B cell (primary cell): ENCODE measurements around the gene CDHR2. TPM values are rescaled to one million over a fixed set of nuclear protein-coding genes. Genes with fewer than 3 reads are reported as not detected.

Experiments used
- ATAC-seq: fragments of 200-7000 bp; cut with Tn5 transposase; one replicate; pipeline ENCODE4 v1.10.0; 2021; ENCODE audit warnings: low read depth, mild to moderate bottlenecking, moderate number of reproducible peaks, moderate library complexity
- CTCF ChIA-PET: fragments of 350-600 bp; sonication (Branson Sonifier 250); formaldehyde crosslinking; loops from one replicate; lab custom pipeline; 2021; ENCODE audit warnings: antibody characterized with exemption, inconsistent platforms; lab: Charles Lee
- POLR2A ChIA-PET: fragments of 350-600 bp; sonication (Branson Sonifier 250); formaldehyde crosslinking; loops from one replicate; lab custom pipeline; 2021; ENCODE audit warnings: antibody characterized with exemption; lab: Charles Lee
- DNase-seq: peaks from one replicate; pipeline ENCODE4 v3.0.0; 2013
- H2AFZ ChIP-seq: 2 replicates; pipeline ENCODE4 v1.6.1; 2012; ENCODE audit warnings: mild to moderate bottlenecking, low read depth, low read length; ENCODE audit not compliant: insufficient read depth, poor library complexity, severe bottlenecking
- H3K27ac ChIP-seq, 2 donors: 1 replicate in 1 of 2; 2 replicates in 1 of 2; pipeline ENCODE4 v1.5.1; 2012 to 2013; ENCODE audit warnings: low read length in 2 of 2, mild to moderate bottlenecking in 2 of 2, moderate library complexity in 1 of 2
- H3K27me3 ChIP-seq, 4 experiments: fragments of 200-600 bp in 1 of 4; sonication (generic) in 1 of 4; replicated peaks in 1 of 4; 1 replicate in 2 of 4; 2 replicates in 2 of 4; pipeline versions ENCODE4 v1.6.1 to v1.7.0; 2013 to 2016; ENCODE audit warnings: low read length in 3 of 4, mild to moderate bottlenecking in 2 of 4, mixed read lengths in 1 of 4, moderate library complexity in 1 of 4; ENCODE audit not compliant: insufficient read depth in 4 of 4, control insufficient read depth in 3 of 4; ENCODE audit errors: control extremely low read depth in 1 of 4
- H3K36me3 ChIP-seq, 2 experiments: replicated peaks in 1 of 2; 1 replicate in 1 of 2; 2 replicates in 1 of 2; pipeline versions ENCODE4 v1.6.1 to v1.7.1; 2013; ENCODE audit warnings: low read length in 1 of 2; ENCODE audit not compliant: insufficient read depth in 2 of 2, control insufficient read depth in 1 of 2; ENCODE audit errors: control extremely low read depth in 1 of 2, extremely low read depth in 1 of 2
- H3K4me1 ChIP-seq, 2 donors: fragments of 200-600 bp in 1 of 2; sonication (generic) in 1 of 2; 1 replicate in 1 of 2; 2 replicates in 1 of 2; pipeline versions ENCODE4 v1.5.1 to v1.6.1; 2013 to 2017; ENCODE audit warnings: low read length in 2 of 2; ENCODE audit not compliant: control insufficient read depth in 2 of 2, insufficient read depth in 2 of 2
- H3K4me2 ChIP-seq: replicated peaks from 2 replicates; pipeline ENCODE3; 2012; ENCODE audit warnings: mild to moderate bottlenecking, low read depth, low read length; ENCODE audit not compliant: poor library complexity, severe bottlenecking
- H3K4me3 ChIP-seq, 5 experiments: fragments of 200-600 bp in 1 of 5; sonication (generic) in 1 of 5; 1 replicate in 3 of 5; 2 replicates in 2 of 5; pipeline versions ENCODE4 v1.5.1 to v1.7.0; 2011 to 2016; ENCODE audit warnings: low read length in 4 of 5, mild to moderate bottlenecking in 4 of 5, low read depth in 2 of 5, control low read depth in 1 of 5, moderate library complexity in 1 of 5; ENCODE audit not compliant: insufficient read depth in 1 of 5; ENCODE audit errors: control extremely low read depth in 1 of 5, extremely low read depth in 1 of 5
- H3K79me2 ChIP-seq: fragments of 200-600 bp; sonication (generic); one replicate; pipeline ENCODE4 v1.6.0; 2016; ENCODE audit warnings: low read length; ENCODE audit not compliant: control insufficient read depth, insufficient read depth
- H3K9ac ChIP-seq: fragments of 200-600 bp; sonication (generic); 2 replicates; pipeline ENCODE4 v1.6.1; 2017; ENCODE audit warnings: mild to moderate bottlenecking, low read length, moderate library complexity
- H3K9me3 ChIP-seq, 3 donors: one replicate each; pipeline versions ENCODE4 v1.6.1 to v1.7.1; 2013; ENCODE audit warnings: low read length in 2 of 3; ENCODE audit not compliant: control insufficient read depth in 2 of 3, insufficient read depth in 1 of 3; ENCODE audit errors: control extremely low read depth in 1 of 3
- H4K20me1 ChIP-seq: 2 replicates; pipeline ENCODE4 v1.6.0; 2012; ENCODE audit warnings: mild to moderate bottlenecking, low read length; ENCODE audit not compliant: insufficient read depth, control insufficient read depth, poor library complexity, severe bottlenecking
- H3K27ac Mint-ChIP-seq: one replicate; pipeline ENCODE4 v1.8.0; 2021; ENCODE audit warnings: mixed read lengths
- H3K27me3 Mint-ChIP-seq: one replicate; pipeline ENCODE4 v1.8.0; 2021; ENCODE audit warnings: mixed read lengths
- H3K4me1 Mint-ChIP-seq: one replicate; pipeline ENCODE4 v1.8.0; 2021; ENCODE audit warnings: mixed read lengths
- H3K4me3 Mint-ChIP-seq: one replicate; pipeline ENCODE4 v1.8.0; 2021; ENCODE audit warnings: mixed read lengths
- H3K9me3 Mint-ChIP-seq: one replicate; pipeline ENCODE4 v1.8.0; 2022; ENCODE audit warnings: mixed read lengths; ENCODE audit not compliant: insufficient read depth
- CTCF ChIP-seq: fragments of 200-600 bp; IDR thresholded peaks from one replicate; pipeline ENCODE4 v1.8.0; 2022; ENCODE audit warnings: antibody characterized with exemption, mild to moderate bottlenecking
- EZH2 ChIP-seq: IDR thresholded peaks from 2 replicates; pipeline ENCODE4 v1.6.1; 2012; ENCODE audit warnings: borderline replicate concordance, low read depth, mild to moderate bottlenecking, moderate library complexity, low read length; ENCODE audit not compliant: insufficient read depth, poor library complexity, severe bottlenecking
- WGBS: methylation state at CpG from one replicate; pipeline ENCODE4 v1.1.5; 2013; ENCODE audit warnings: missing lambda C conversion rate; ENCODE audit not compliant: insufficient coverage; 5-methylcytosine and 5-hydroxymethylcytosine counted together
- intact Hi-C: fragments of 100-400 bp; cut with micrococcal nuclease; formaldehyde crosslinking; loops from one replicate; pipeline ENCODE4 v1.10.0; 2022
- polyA plus RNA-seq: library from polyadenylated mRNA; depleted of rRNA; stranded (reverse); fragments of >200 nt; gene quantifications from 2 replicates; pipeline ENCODE4 v1.2.3, GENCODE V29; 2012
- total RNA-seq, 2 donors: library from RNA; stranded (reverse); fragments of 120-200 nt in 1 of 2; gene quantifications; 1 replicate in 1 of 2; 2 replicates in 1 of 2; pipeline versions ENCODE4 v1.2.3 to v1.2.4, GENCODE V29; 2013 to 2022

CDHR2 gene
- total and polyA plus RNA-seq, 2 donors (not counting 1 experiment from before 2014, with no cell fraction given): 0.25 to 1.7 TPM

DNA sequence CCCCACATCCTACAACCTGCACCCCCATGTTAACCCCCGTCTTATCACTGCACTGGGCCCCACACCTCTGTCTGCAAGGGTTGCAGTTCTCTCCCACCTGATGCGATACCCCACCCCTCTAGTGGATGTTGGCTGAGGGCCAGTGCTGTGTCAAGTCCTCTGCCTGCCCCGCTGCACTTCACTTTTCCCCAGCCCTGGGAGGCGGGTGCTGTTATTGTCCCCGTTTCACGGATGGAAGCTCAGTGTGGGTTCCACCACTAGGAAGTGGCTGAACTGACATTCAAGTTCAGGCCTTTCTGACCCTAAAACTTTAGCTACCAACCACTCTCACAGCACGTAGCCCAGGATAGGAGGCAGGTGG, 77.7 kb downstream of the CDHR2 start:
- intact Hi-C loops: no loop called here
- no peak overlapping the region for H3K4me3 Mint-ChIP-seq
- H3K4me2 ChIP-seq: no peak overlapping the region

GRCh38 chr5:176627582-176627981, 78.4 kb downstream of the CDHR2 start:
- no peak overlapping the region for H3K27ac Mint-ChIP-seq
- peaks cover 38% of the 10 kb centered on the region for H3K27me3 Mint-ChIP-seq
- TF ChIP-seq EZH2: no peak
- TF ChIP-seq CTCF: no peak

More for the DNA sequence above, 77.7 kb downstream of the CDHR2 start:
- H3K36me3 ChIP-seq: no peaks in the 10 kb centered on the region
- no peak overlapping the region for H2AFZ ChIP-seq
- peaks cover 0 to 12% (median 0%) of the 10 kb centered on the region in 3 donors for H3K9me3 ChIP-seq
- no peaks in the 10 kb centered on the region for H4K20me1 ChIP-seq
- peaks cover 0 to 45% (median 23%) of the 10 kb centered on the region in 4 experiments for H3K27me3 ChIP-seq
- DNase-seq (no peak), ATAC-seq (no peak)
- CTCF ChIA-PET: no interaction called here
- Mint-ChIP-seq H3K27me3 (peaks cover 45% of the 10 kb centered on the region), H3K4me1 (peaks cover 42% of the 10 kb centered on the region), H3K9me3 (no peaks in the 10 kb centered on the region), H3K27ac (no peak overlapping the region)
- no peak overlapping the region for H3K27ac ChIP-seq
- no peak overlapping the region for H3K4me3 ChIP-seq
- H3K4me1 ChIP-seq: peaks cover 34 to 38% of the 10 kb centered on the region in 2 donors
- TF ChIP-seq EZH2 (no peak), CTCF (no peak)
- POLR2A ChIA-PET: interaction anchor here (0.7 kb wide), 1 partner anchor 20 kb away, joined by 3 read pairs; the partner anchor contains the start of gene TSPAN17
- no peak overlapping the region for H3K9ac ChIP-seq
- H3K79me2 ChIP-seq: no peaks in the 10 kb centered on the region
- WGBS: 64% methylated on average over 4 of the region's 7 CpGs

More at GRCh38 chr5:176627582-176627981, 78.4 kb downstream of the CDHR2 start:
- Mint-ChIP-seq H3K4me1 (peaks cover 43% of the 10 kb centered on the region), H3K9me3 (no peaks in the 10 kb centered on the region), H3K4me3 (no peak overlapping the region)
- Histone ChIP-seq H3K79me2 (no peaks in the 10 kb centered on the region), H2AFZ (no peak overlapping the region), H3K4me2 (no peak overlapping the region), H3K4me3 (no peak overlapping the region), H3K27me3 (peaks cover 0 to 42% (median 21%) of the 10 kb centered on the region in 4 experiments), H3K9me3 (peaks cover 0 to 9% (median 0%) of the 10 kb centered on the region in 3 donors), H4K20me1 (no peaks in the 10 kb centered on the region), H3K4me1 (peaks cover 34 to 40% of the 10 kb centered on the region in 2 donors), H3K27ac (no peak overlapping the region), H3K9ac (no peak overlapping the region), H3K36me3 (no peaks in the 10 kb centered on the region)
- DNase-seq (no peak), ATAC-seq (no peak)
- ChIA-PET CTCF (no interaction called here), POLR2A (no interaction called here)
- WGBS: 67% methylated on average over 4 of the region's 5 CpGs
- intact Hi-C loops: no loop called here
